Measurements from ENCODE around the gene KIF3C. TPM values are rescaled to one million over a fixed set of nuclear protein-coding genes. Genes with fewer than 3 reads are reported as not detected.
A peak's percentile ranks its signal among the peaks of the same experiment; 100 is the strongest.
"Not testable (repeated sequence)": the region's sequence is repeated elsewhere in the genome, so short reads cannot be mapped to it uniquely, and the experiment has no call there.

KIF3C gene
- total RNA-seq, 1 donor from 2014 or later: 13.2 TPM

DNA sequence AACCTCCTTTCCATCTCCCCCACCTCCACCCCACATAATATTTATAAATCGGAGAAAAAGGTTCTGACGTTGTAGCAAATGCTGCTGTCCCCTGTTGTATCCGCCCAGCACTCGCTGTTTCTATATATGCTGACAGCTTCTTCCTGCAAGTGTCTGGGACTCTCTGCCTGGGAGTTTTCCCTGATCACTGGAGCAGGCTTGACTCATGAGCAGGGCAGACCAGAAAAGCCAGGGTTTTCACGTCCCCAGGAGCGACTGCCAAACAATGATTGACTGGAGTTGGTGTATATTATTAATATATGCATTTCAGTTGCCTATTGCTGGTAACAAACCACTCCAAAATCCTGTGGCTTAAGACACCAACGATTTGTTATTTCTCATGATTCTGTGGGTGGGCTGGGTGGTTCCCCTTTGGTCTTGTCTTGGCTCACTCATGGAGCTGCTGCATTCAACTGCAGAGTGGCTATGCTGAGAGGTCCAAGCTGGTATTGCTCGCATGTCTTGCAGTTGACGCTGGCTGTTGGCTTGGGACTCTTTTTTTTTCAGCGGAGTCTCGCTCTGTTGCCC lies 82.8 kb downstream of the KIF3C start:
- no peak overlapping the region for H3K27ac Mint-ChIP-seq
- no peaks in the 10 kb centered on the region for H3K79me2 ChIP-seq (ENCODE audit: low read depth)

DNA sequence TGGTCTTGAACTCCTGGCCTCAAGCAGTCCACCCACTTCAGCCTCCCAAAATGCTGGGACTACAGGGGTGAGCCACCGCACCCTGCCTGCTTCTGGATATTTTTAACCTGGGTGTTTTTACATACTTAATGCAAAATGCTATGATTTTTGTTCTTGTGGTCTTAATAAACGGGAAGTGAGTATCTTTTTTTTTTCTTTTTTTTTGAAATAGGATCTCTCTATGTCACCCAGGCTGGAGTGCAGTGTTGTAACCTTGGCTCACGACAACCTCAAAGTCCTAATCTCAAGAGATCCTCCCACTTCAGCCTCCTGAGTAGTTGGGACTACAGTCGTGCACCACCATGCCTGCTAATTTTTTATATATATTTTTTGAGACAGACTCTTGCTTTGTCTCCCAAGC lies 84.8 kb downstream of the KIF3C start:
- Histone ChIP-seq H3K4me3 (no peak overlapping the region), H4K20me1 (ENCODE audit: low read depth) (no peaks in the 10 kb centered on the region), H3F3A (ENCODE audit: low read depth) (no peaks in the 10 kb centered on the region), H3K4me1 (peaks cover 5% of the 10 kb centered on the region), H3K36me3 (no peaks in the 10 kb centered on the region), H3K9me3 (ENCODE audit: low read depth) (no peaks in the 10 kb centered on the region), H3K79me2 (ENCODE audit: low read depth) (no peaks in the 10 kb centered on the region), H2AFZ (replicated peaks) (no peak overlapping the region), H3K27me3 (no peaks in the 10 kb centered on the region), H3K4me2 (no peak overlapping the region), H3K27ac (no peak overlapping the region), H3K9ac (no peak overlapping the region)
- TF ChIP-seq, protein P1, sequence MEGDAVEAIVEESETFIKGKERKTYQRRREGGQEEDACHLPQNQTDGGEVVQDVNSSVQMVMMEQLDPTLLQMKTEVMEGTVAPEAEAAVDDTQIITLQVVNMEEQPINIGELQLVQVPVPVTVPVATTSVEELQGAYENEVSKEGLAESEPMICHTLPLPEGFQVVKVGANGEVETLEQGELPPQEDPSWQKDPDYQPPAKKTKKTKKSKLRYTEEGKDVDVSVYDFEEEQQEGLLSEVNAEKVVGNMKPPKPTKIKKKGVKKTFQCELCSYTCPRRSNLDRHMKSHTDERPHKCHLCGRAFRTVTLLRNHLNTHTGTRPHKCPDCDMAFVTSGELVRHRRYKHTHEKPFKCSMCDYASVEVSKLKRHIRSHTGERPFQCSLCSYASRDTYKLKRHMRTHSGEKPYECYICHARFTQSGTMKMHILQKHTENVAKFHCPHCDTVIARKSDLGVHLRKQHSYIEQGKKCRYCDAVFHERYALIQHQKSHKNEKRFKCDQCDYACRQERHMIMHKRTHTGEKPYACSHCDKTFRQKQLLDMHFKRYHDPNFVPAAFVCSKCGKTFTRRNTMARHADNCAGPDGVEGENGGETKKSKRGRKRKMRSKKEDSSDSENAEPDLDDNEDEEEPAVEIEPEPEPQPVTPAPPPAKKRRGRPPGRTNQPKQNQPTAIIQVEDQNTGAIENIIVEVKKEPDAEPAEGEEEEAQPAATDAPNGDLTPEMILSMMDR (IDR thresholded peaks at IDR 0.05): no peak
- TF ChIP-seq EZH2phosphoT487 (IDR thresholded peaks at IDR 0.05) (no peak), EZH2 (IDR thresholded peaks at IDR 0.05) (no peak)
- Mint-ChIP-seq H3K4me1 (peaks cover 9% of the 10 kb centered on the region), H3K27ac (no peak overlapping the region), H3K9me3 (no peaks in the 10 kb centered on the region), H3K36me3 (no peaks in the 10 kb centered on the region), H3K4me3 (no peak overlapping the region), H3K27me3 (ENCODE audit: insufficient read depth, low read depth) (peaks cover 3% of the 10 kb centered on the region)
- no peak for DNase-seq (ENCODE audit: low spot score)

More for the DNA sequence above, 82.8 kb downstream of the KIF3C start:
- H3K4me1 Mint-ChIP-seq: peaks cover 9% of the 10 kb centered on the region
- Histone ChIP-seq H3K27me3 (no peaks in the 10 kb centered on the region), H3K9ac (no peak overlapping the region), H3K4me2 (no peak overlapping the region), H3K4me1 (peaks cover 5% of the 10 kb centered on the region), H2AFZ (replicated peaks) (no peak overlapping the region), H3F3A (ENCODE audit: low read depth) (no peaks in the 10 kb centered on the region), H3K9me3 (ENCODE audit: low read depth) (no peaks in the 10 kb centered on the region), H3K27ac (no peak overlapping the region), H3K36me3 (no peaks in the 10 kb centered on the region), H4K20me1 (ENCODE audit: low read depth) (no peaks in the 10 kb centered on the region), H3K4me3 (no peak overlapping the region)
- peaks cover 3% of the 10 kb centered on the region for H3K27me3 Mint-ChIP-seq (ENCODE audit: insufficient read depth, low read depth)
- DNase-seq (ENCODE audit: low spot score): no peak
- H3K4me3 Mint-ChIP-seq: no peak overlapping the region
- H3K36me3 Mint-ChIP-seq: no peaks in the 10 kb centered on the region
- no peaks in the 10 kb centered on the region for H3K9me3 Mint-ChIP-seq
- TF ChIP-seq EZH2 (IDR thresholded peaks at IDR 0.05): no peak
- TF ChIP-seq, protein P1 (IDR thresholded peaks at IDR 0.05): no peak
- TF ChIP-seq EZH2phosphoT487 (IDR thresholded peaks at IDR 0.05): no peak

DNA sequence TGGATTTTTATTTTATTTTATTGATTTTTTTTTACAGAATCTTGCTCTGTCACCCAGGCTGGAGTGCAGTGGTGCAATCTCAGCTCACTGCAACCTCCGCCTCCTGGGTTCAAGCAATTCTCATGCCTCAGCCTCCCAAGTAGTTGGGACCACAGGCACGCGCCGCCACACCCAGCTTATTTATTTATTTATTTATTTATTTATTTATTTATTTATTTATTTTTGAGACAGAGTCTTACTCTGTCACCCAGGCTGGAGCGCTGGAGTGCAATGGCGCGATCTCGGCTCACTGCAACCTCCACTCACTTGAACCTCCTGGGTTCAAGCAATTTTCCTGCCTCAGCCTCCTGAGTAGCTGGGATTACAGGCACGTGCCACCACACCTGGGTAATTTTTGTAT lies 86.0 kb downstream of the KIF3C start:
- H3K27ac ChIP-seq; H4K20me1 ChIP-seq (ENCODE audit: low read depth); H3K4me3 Mint-ChIP-seq; H2AFZ ChIP-seq (replicated peaks); H3K4me3 ChIP-seq; H3K9me3 ChIP-seq (ENCODE audit: low read depth); H3K27ac Mint-ChIP-seq; H3K4me2 ChIP-seq; H3F3A ChIP-seq (ENCODE audit: low read depth); H3K9me3 Mint-ChIP-seq; H3K9ac ChIP-seq; H3K27me3 Mint-ChIP-seq (ENCODE audit: insufficient read depth, low read depth); H3K4me1 ChIP-seq; H3K27me3 ChIP-seq; H3K79me2 ChIP-seq (ENCODE audit: low read depth); H3K4me1 Mint-ChIP-seq; DNase-seq (ENCODE audit: low spot score); H3K36me3 Mint-ChIP-seq; H3K36me3 ChIP-seq: not testable (repeated sequence)

DNA sequence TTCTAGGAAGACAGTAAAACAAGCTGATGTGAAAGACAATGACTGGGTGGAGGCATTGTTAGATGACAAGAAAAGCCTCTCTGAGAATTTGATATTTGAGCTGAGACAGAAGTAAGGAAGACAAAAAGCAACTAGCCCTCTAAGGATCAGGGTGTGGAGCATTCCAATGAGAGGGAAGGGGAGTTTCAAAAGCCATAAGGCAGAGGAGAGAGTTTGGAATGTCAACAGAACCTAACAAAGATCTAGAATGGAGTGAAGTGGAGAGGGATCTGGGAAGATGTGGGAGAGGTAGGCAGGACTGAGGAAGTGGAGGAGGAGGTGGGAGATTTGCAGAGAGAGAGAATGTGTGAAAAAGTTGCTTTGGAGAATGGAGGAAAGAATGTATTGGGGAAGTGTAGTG lies 86.7 kb downstream of the KIF3C start:
- Histone ChIP-seq H3K9ac (no peak overlapping the region), H3K27me3 (no peaks in the 10 kb centered on the region), H3K4me3 (no peak overlapping the region), H3K9me3 (ENCODE audit: low read depth) (no peaks in the 10 kb centered on the region), H3K79me2 (ENCODE audit: low read depth) (no peaks in the 10 kb centered on the region), H3K36me3 (no peaks in the 10 kb centered on the region), H3F3A (ENCODE audit: low read depth) (no peaks in the 10 kb centered on the region), H3K27ac (no peak overlapping the region), H2AFZ (replicated peaks) (peak overlapping the region; percentile 88), H3K4me1 (peaks cover 5% of the 10 kb centered on the region), H4K20me1 (ENCODE audit: low read depth) (no peaks in the 10 kb centered on the region), H3K4me2 (peak overlapping the region; percentile 35)
- Mint-ChIP-seq H3K36me3 (no peaks in the 10 kb centered on the region), H3K9me3 (no peaks in the 10 kb centered on the region), H3K4me1 (peaks cover 9% of the 10 kb centered on the region), H3K4me3 (no peak overlapping the region), H3K27me3 (ENCODE audit: insufficient read depth, low read depth) (peaks cover 3% of the 10 kb centered on the region), H3K27ac (peak overlapping the region; percentile 2)
- TF ChIP-seq, protein P1 (IDR thresholded peaks at IDR 0.05): no peak
- no peak for TF ChIP-seq EZH2phosphoT487 (IDR thresholded peaks at IDR 0.05)
- TF ChIP-seq EZH2 (IDR thresholded peaks at IDR 0.05): no peak
- DNase-seq (ENCODE audit: low spot score): peak; percentile 8
